Colonic mucosa (tissue), 4 donors: Measurements from ENCODE around the gene RAB30. TPM values are rescaled to one million over a fixed set of nuclear protein-coding genes. Genes with fewer than 3 reads are reported as not detected.
A peak's percentile ranks its signal among the peaks of the same experiment; 100 is the strongest.

Source experiments
- DNase-seq: peaks from one replicate; pipeline ENCODE4 v3.0.0-alpha.2; 2020
- H3K27ac ChIP-seq: fragments of 200-600 bp; one replicate; pipeline ENCODE4 v1.8.0; 2021
- H3K27me3 ChIP-seq: fragments of 200-600 bp; one replicate; pipeline ENCODE4 v1.8.0; 2021
- H3K36me3 ChIP-seq: fragments of 200-600 bp; one replicate; pipeline ENCODE4 v1.8.0; 2021
- H3K4me1 ChIP-seq: fragments of 200-600 bp; one replicate; pipeline ENCODE4 v1.8.0; 2021; ENCODE audit warnings: mild to moderate bottlenecking
- H3K4me3 ChIP-seq: fragments of 200-600 bp; one replicate; pipeline ENCODE4 v1.8.0; 2021
- H3K9ac ChIP-seq, 2 donors: one replicate each; pipeline ENCODE4 v1.7.0; 2013; ENCODE audit warnings: control low read depth in 2 of 2, low read depth in 2 of 2, low read length in 2 of 2
- H3K9me3 ChIP-seq: fragments of 200-600 bp; one replicate; pipeline ENCODE4 v1.8.0; 2021
- CTCF ChIP-seq: fragments of 200-600 bp; IDR thresholded peaks from one replicate; pipeline ENCODE4 v1.8.0; 2022; ENCODE audit warnings: antibody characterized with exemption, mild to moderate bottlenecking
- intact Hi-C: fragments of 100-400 bp; cut with DNase I; formaldehyde crosslinking; loops from one replicate; pipeline ENCODE4 v1.14.1; 2022
- total RNA-seq, 2 donors: library from RNA; stranded (reverse); fragmentation: NEBNext Ultra II Directional in 1 of 2; extraction: Animal tissue kit (Norgen Biotek cat#: 25700) in 1 of 2; gene quantifications; one replicate each; pipeline ENCODE4 v1.2.1, GENCODE V29; 2021
- donor health status: healthy.
- donor health status: DM: no; HTN: no; CAD: no.
- donor health status: DM: no; HTN: no; CAD: no.

The RAB30 gene
- total RNA-seq, 2 donors from 2014 or later, result 6.3 to 16.9 TPM

- Histone ChIP-seq H3K27me3 (no peaks in the 10 kb centered on the region), H3K9ac (no peak overlapping the region), H3K9me3 (no peaks in the 10 kb centered on the region), H3K4me1 (no peaks in the 10 kb centered on the region), H3K27ac (no peak overlapping the region), H3K36me3 (no peaks in the 10 kb centered on the region), H3K4me3 (no peak overlapping the region)
- no peak for DNase-seq
- TF ChIP-seq CTCF, result no peak
- intact Hi-C loops, result no loop called here
Observed at GRCh38 chr11:83008581-83008923, 63.1 kb downstream of the RAB30 start.

DNA sequence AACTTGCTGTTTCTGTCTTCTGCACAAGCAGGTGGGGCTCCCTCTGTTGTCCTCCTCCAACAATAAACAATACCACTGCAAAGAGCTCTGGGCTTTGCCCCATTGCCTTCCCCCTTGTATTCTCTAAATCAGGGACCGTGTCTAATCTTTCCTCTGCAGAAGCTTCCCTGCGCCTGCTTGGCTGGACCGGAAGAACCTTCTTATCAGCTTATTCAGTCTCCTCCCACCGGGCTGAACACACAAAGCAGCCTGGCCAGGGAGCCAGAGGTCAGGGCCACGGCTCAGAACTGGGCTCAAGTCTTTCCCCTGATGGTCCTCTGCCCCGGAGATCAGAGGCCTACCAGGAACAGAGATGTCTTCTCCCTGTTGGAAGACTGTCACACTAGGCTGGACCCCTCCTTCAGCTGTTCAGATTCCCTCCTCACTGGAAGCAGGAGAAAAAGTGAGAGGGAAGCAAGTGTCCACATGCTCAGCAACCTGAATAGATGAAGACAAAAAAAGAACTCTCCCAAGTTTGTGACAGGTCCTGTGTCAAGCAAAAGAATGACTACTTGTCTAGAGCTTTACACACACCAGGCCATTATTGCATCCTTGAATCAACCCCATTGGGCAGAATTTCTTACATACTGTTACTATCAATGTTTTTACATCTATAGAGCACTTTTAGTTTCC, 63.7 kb downstream of the RAB30 start:
- peak overlapping the region in 1 of 2 donors; percentile 22 for H3K9ac ChIP-seq
- intact Hi-C loops, result no loop called here

GRCh38 chr11:83007477-83007876, 64.2 kb downstream of the RAB30 start:
- Histone ChIP-seq H3K27me3 (no peaks in the 10 kb centered on the region), H3K4me1 (no peaks in the 10 kb centered on the region), H3K36me3 (no peaks in the 10 kb centered on the region), H3K27ac (no peak overlapping the region), H3K9ac (peak overlapping the region in 1 of 2 donors; percentile 22), H3K4me3 (no peak overlapping the region), H3K9me3 (no peaks in the 10 kb centered on the region)
- intact Hi-C loops, result no loop called here
- no peak for TF ChIP-seq CTCF
- no peak for DNase-seq

More for the DNA sequence above, 63.7 kb downstream of the RAB30 start:
- peak; percentile 76 for DNase-seq
- Histone ChIP-seq H3K4me1 (no peaks in the 10 kb centered on the region), H3K9me3 (no peaks in the 10 kb centered on the region), H3K27ac (no peak overlapping the region), H3K27me3 (no peaks in the 10 kb centered on the region), H3K36me3 (no peaks in the 10 kb centered on the region), H3K4me3 (no peak overlapping the region)
- no peak for TF ChIP-seq CTCF

GRCh38 chr11:83006877-83007330, 64.8 kb downstream of the RAB30 start:
- Histone ChIP-seq H3K27me3 (no peaks in the 10 kb centered on the region), H3K36me3 (no peaks in the 10 kb centered on the region), H3K9ac (no peak overlapping the region), H3K9me3 (no peaks in the 10 kb centered on the region), H3K27ac (no peak overlapping the region), H3K4me3 (no peak overlapping the region), H3K4me1 (no peaks in the 10 kb centered on the region)
- no peak for TF ChIP-seq CTCF
- no peak for DNase-seq
- intact Hi-C loops, result no loop called here

GRCh38 chr11:83004746-83005556, 66.7 kb downstream of the RAB30 start:
- no peak for DNase-seq
- H3K27me3 ChIP-seq, result no peaks in the 10 kb centered on the region
- no peak for TF ChIP-seq CTCF
- H3K9ac ChIP-seq, result no peak overlapping the region
- no peak overlapping the region for H3K4me3 ChIP-seq
- no peaks in the 10 kb centered on the region for H3K4me1 ChIP-seq
- H3K27ac ChIP-seq, result no peak overlapping the region
- no peaks in the 10 kb centered on the region for H3K9me3 ChIP-seq
- intact Hi-C loops, result no loop called here
- H3K36me3 ChIP-seq, result no peaks in the 10 kb centered on the region
